Urinary bladder (tissue), 4 donors: Measurements from ENCODE around the gene MYT1. TPM values are rescaled to one million over a fixed set of nuclear protein-coding genes. Genes with fewer than 3 reads are reported as not detected.
"Not testable (repeated sequence)": the region's sequence is repeated elsewhere in the genome, so short reads cannot be mapped to it uniquely, and the experiment has no call there.

Experiments
- DNase-seq: peaks from one replicate; pipeline ENCODE4 v3.0.0-alpha.2; 2015; ENCODE audit errors: extremely low spot score
- H3K27ac ChIP-seq: one replicate; pipeline ENCODE4 v1.5.1; 2013; ENCODE audit warnings: low read depth, mild to moderate bottlenecking, moderate library complexity
- H3K36me3 ChIP-seq: one replicate; pipeline ENCODE4 v1.6.1; 2013; ENCODE audit warnings: mild to moderate bottlenecking, moderate library complexity; ENCODE audit not compliant: insufficient read depth
- H3K4me1 ChIP-seq: one replicate; pipeline ENCODE4 v1.6.1; 2013; ENCODE audit warnings: mild to moderate bottlenecking, moderate library complexity; ENCODE audit not compliant: insufficient read depth
- H3K4me3 ChIP-seq: one replicate; pipeline ENCODE4 v1.5.1; 2013; ENCODE audit warnings: low read depth, low read length
- WGBS: extraction: QIAGEN DNeasy Blood & Tissue Kit; methylation state at CpG from one replicate; pipeline ENCODE4 v1.1.7; 2013; 5-methylcytosine and 5-hydroxymethylcytosine counted together
- polyA plus RNA-seq: library from polyadenylated mRNA; stranded (reverse); fragments of 200-250 nt; gene quantifications from one replicate; pipeline ENCODE4 v1.2.3, GENCODE V29; 2013
- total RNA-seq: library from RNA; depleted of rRNA; stranded (reverse); fragments of >200 nt; gene quantifications from one replicate; pipeline ENCODE4 v1.2.3, GENCODE V29; 2014
- donor health status: healthy with polysubstance abuse.
- donor health status: healthy.

MYT1 gene
- total and polyA plus RNA-seq, 2 donors: 0.13 to 0.48 TPM

GRCh38 chr20:64131406-64131805, 32.8 kb upstream of the MYT1 start:
- H3K4me3 ChIP-seq: no peak overlapping the region
- H3K4me1 ChIP-seq: no peaks in the 10 kb centered on the region
- WGBS: 77% methylated on average over 4 of the region's 4 CpGs
- H3K27ac ChIP-seq: no peak overlapping the region
- DNase-seq: no peak
- H3K36me3 ChIP-seq: no peaks in the 10 kb centered on the region

- no peaks in the 10 kb centered on the region for H3K36me3 ChIP-seq
- 50% methylated on average over 8 of the region's 8 CpGs for WGBS
- H3K27ac ChIP-seq: no peak overlapping the region
- DNase-seq: no peak
- H3K4me3 ChIP-seq: no peak overlapping the region
- H3K4me1 ChIP-seq: no peaks in the 10 kb centered on the region
These were observed 30.3 kb upstream of the MYT1 start for GRCh38 chr20:64133951-64134407.

GRCh38 chr20:64134744-64135143, 29.5 kb upstream of the MYT1 start:
- not testable (repeated sequence) for H3K4me1 ChIP-seq, DNase-seq, H3K4me3 ChIP-seq, H3K36me3 ChIP-seq, H3K27ac ChIP-seq
- 75% methylated on average over 20 of the region's 20 CpGs for WGBS

GRCh38 chr20:64136004-64136710, 28.1 kb upstream of the MYT1 start:
- H3K36me3 ChIP-seq: no peaks in the 10 kb centered on the region
- no peaks in the 10 kb centered on the region for H3K4me1 ChIP-seq
- no peak for DNase-seq
- WGBS: 81% methylated on average over 32 of the region's 32 CpGs
- no peak overlapping the region for H3K27ac ChIP-seq
- H3K4me3 ChIP-seq: no peak overlapping the region

- 71% methylated on average over 6 of the region's 6 CpGs for WGBS
These were observed 26.6 kb upstream of the MYT1 start for GRCh38 chr20:64137598-64138031.

GRCh38 chr20:64138276-64138815, 25.9 kb upstream of the MYT1 start:
- H3K27ac ChIP-seq: no peak overlapping the region
- H3K36me3 ChIP-seq: no peaks in the 10 kb centered on the region
- DNase-seq: no peak
- no peaks in the 10 kb centered on the region for H3K4me1 ChIP-seq
- H3K4me3 ChIP-seq: no peak overlapping the region
- WGBS: 76% methylated on average over 18 of the region's 18 CpGs

More at GRCh38 chr20:64137598-64138031, 26.6 kb upstream of the MYT1 start:
- H3K4me3 ChIP-seq: no peak overlapping the region
- DNase-seq: no peak
- H3K27ac ChIP-seq: no peak overlapping the region
- no peaks in the 10 kb centered on the region for H3K4me1 ChIP-seq
- no peaks in the 10 kb centered on the region for H3K36me3 ChIP-seq

- no peak for DNase-seq
These were observed 24.8 kb upstream of the MYT1 start for GRCh38 chr20:64139199-64140060.

GRCh38 chr20:64140061-64140931, 24.0 kb upstream of the MYT1 start:
- Histone ChIP-seq H3K27ac (no peak overlapping the region), H3K36me3 (no peaks in the 10 kb centered on the region), H3K4me1 (no peaks in the 10 kb centered on the region), H3K4me3 (no peak overlapping the region)
- no peak for DNase-seq
- WGBS: 75% methylated on average over 13 of the region's 13 CpGs

More at GRCh38 chr20:64139199-64140060, 24.8 kb upstream of the MYT1 start:
- no peak overlapping the region for H3K27ac ChIP-seq
- H3K36me3 ChIP-seq: no peaks in the 10 kb centered on the region
- WGBS: 75% methylated on average over 21 of the region's 21 CpGs
- no peaks in the 10 kb centered on the region for H3K4me1 ChIP-seq
- no peak overlapping the region for H3K4me3 ChIP-seq

- H3K4me1 ChIP-seq: no peaks in the 10 kb centered on the region
- DNase-seq: no peak
- WGBS: 71% methylated on average over 10 of the region's 10 CpGs
These were observed 23.3 kb upstream of the MYT1 start for GRCh38 chr20:64140956-64141355.

GRCh38 chr20:64142590-64142989, 21.7 kb upstream of the MYT1 start:
- Histone ChIP-seq H3K36me3 (no peaks in the 10 kb centered on the region), H3K4me1 (no peaks in the 10 kb centered on the region), H3K4me3 (no peak overlapping the region), H3K27ac (no peak overlapping the region)
- no peak for DNase-seq
- WGBS: 16% methylated on average over 9 of the region's 9 CpGs

More at GRCh38 chr20:64140956-64141355, 23.3 kb upstream of the MYT1 start:
- Histone ChIP-seq H3K27ac (no peak overlapping the region), H3K36me3 (no peaks in the 10 kb centered on the region), H3K4me3 (no peak overlapping the region)

GRCh38 chr20:64143018-64143801, 21.0 kb upstream of the MYT1 start:
- Histone ChIP-seq H3K4me3 (no peak overlapping the region), H3K4me1 (no peaks in the 10 kb centered on the region), H3K36me3 (no peaks in the 10 kb centered on the region), H3K27ac (no peak overlapping the region)
- 71% methylated on average over 14 of the region's 14 CpGs for WGBS
- no peak for DNase-seq

GRCh38 chr20:64144144-64144912, 19.9 kb upstream of the MYT1 start:
- H3K36me3 ChIP-seq: no peaks in the 10 kb centered on the region
- no peak overlapping the region for H3K4me3 ChIP-seq
- H3K27ac ChIP-seq: no peak overlapping the region
- DNase-seq: no peak
- WGBS: 92% methylated on average over 8 of the region's 8 CpGs
- no peaks in the 10 kb centered on the region for H3K4me1 ChIP-seq
